NCI-H82 treated with DMSO at 0.1 percent for 48 hours (cell line): ENCODE results near the gene RHOF.
A peak's percentile ranks its signal among the peaks of the same experiment; 100 is the strongest.
"Not testable (repeated sequence)": the region's sequence is repeated elsewhere in the genome, so short reads cannot be mapped to it uniquely, and the experiment has no call there.

Experiments
- DNase-seq: peaks from one replicate; lab custom pipeline; 2025; ENCODE audit not compliant: unreplicated experiment; lab: John Stamatoyannopoulos, UW

Gene RHOF

DNA sequence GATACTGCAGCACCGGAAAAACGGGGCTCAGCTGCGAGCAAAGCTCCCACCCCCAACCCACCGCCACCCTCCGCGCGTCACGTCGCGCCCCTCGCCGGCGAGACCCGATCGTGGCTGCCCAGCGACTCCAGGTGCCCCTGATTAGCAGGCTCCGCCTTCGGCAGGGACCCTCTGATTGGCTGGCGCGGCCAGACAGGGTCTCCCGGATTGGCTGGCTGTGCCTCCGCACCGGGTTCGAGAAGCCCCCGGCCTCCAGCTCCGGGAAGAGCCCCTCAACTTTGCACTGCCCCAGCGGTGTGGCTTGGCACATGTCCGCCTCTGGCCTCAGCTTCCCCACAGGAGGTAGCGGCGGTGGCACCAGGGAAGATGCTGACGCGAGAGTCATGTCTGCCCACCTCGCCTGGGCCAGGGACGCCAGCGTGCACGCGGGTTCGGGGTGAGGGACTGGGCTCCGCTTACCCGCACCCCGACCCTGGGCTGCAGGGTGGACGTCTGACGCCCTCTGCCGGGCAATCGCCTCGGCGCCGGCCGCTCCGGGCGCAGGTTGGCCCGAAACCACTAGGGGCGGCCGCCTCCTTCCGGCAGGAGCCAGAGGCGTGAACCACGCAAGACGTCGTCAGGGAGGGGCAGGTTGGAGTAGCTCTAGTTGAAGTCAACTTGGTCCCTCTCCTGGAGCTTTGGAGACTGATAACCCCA is 498 bp upstream of the RHOF start:
- peak; percentile 69 for DNase-seq

- DNase-seq = no peak
These were observed 665 bp downstream of the RHOF start for GRCh38 chr12:121792607-121793439.

GRCh38 chr12:121791671-121792551 is 1.6 kb downstream of the RHOF start:
- DNase-seq = no peak

DNA sequence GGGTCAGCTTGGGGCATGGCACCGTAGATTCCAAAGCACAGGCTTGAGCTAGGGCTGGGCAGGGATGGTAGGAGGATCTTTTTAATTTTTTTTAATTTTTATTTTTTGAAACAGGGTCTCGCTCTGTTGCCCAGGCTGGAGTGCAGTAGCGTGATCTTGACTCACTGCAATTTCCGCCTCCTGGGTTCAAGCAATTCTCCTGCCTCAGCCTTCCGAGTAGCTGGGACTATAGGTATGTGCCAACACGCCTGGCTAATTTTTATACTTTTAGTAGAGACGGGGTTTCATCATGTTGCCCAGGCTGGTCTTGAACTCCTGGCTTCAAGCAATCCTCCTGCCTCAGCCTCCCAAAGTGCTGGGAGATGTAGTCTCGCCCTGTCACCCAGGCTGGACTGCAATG is 2.7 kb downstream of the RHOF start:
- DNase-seq = not testable (repeated sequence)

DNA sequence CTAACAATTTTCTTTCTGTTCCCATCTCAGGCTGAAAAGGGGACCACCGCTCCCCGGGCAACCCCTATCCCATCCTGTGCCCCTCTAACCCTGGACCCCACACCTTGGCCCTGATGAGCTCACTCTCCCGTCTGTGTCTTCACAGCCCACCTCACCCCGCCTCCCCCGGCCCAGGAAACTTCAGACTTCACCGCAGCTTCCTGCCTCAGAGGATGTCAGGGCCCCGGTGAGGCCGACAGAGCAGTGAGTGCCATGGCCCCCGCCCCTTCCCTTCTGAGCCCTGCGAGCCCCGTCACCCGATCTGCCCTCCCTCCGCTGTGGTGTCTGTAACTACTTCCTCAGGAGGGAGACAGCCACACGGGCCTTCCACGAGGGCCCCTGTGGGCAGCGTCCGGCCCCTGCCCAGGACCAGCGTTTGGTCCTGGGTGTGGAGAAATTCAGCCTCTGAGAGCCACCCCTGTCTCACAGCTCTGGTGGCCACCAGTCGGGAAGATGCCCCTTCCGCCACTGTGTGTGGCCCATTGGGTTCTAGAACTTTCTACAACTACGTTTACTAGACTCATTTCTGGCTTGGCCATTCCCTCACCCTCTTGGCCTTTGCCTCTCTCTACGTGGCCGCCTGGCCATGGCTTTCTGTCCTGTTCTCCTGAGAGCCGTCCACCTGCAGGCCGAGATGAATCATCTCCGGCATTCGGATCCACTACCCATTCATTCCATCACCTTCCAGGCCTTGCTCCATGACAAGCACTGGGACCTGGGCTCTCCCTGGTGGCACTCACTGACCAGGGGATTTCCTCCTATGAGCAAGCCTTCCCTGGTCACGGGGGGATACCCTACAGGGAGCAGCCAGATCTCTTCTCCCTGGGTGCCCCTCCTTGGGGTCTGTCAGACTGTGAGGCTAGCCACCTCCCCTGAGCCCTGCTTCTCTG is 3.4 kb downstream of the RHOF start:
- DNase-seq = no peak

DNA sequence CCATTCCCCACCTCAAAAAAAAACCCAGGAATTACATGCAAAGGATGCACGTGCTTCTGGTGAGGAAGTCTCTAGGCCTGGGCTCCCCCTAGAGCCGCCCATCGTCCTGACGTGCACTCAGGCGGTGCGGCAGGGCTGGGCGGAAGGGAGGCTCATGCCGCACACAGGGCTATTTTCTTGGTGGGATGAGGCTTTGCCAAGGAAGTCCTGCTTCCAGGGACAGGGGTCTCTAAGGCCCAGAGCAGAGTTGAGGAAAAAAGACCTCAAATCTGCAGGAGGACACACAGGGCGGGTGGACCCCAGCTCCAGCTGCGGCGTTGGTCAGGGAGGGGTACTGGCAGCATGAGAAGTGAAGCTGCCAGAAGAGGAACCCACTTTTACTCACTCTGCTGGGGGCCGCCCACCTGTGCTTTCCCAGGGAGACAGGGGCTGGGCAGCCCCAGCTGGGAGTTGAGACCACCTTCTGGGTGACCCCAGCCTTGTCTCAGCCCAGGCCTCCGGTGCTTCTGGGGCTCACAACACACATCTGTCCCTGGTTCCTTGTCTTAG is 4.2 kb downstream of the RHOF start:
- DNase-seq = no peak

DNA sequence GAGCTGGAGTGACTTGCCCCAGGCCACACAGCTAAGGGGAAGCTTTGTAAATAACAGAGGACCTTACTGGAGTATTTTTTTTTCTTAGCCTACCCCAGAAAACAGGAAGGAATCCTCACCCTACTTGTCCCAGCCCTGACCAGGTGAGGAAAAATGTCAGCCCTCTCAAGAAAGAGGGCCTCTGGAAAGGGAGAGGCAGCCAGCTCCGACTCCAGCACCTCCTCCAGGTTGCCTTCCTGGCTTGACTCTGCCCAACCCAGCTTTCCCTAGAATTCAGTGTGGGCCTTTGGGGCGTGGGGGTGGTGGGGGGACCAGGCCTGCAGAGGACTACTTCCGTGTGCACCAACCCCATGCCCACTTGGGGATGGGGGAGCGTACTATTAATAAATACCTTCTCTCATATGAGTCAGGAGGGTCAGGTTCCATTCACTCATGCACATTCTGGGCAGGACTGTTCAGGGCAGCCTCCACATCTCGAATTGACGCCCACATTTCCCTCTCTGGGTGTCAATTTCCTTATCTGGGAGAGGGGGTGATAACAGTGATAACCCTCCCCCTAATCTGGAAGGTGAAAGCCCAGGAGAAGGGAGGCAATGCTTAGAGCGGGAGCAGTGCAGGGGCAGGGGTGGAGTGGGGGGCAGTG is 5.2 kb downstream of the RHOF start:
- no peak for DNase-seq

GRCh38 chr12:121787063-121788025 is 6.1 kb downstream of the RHOF start:
- DNase-seq = no peak

DNA sequence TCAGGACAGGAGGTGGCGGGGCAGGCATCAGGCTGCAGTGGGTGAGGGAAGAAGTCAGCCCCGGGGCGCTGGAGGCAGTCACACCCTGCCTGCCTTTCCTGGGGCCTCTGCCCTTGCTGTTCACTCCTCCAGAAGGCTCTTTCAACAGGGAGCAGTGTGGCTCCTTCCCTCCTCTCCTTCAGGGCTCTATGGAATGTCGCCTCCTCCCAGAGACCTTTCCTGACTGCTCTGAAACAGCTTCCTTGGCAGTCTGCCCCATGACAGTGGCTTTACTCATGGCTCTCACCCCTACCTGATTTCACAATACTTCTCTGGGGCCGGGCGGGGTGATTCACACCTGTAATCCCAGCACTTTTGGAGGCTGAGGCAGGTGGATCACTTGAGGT is 7.1 kb downstream of the RHOF start:
- DNase-seq = no peak

DNA sequence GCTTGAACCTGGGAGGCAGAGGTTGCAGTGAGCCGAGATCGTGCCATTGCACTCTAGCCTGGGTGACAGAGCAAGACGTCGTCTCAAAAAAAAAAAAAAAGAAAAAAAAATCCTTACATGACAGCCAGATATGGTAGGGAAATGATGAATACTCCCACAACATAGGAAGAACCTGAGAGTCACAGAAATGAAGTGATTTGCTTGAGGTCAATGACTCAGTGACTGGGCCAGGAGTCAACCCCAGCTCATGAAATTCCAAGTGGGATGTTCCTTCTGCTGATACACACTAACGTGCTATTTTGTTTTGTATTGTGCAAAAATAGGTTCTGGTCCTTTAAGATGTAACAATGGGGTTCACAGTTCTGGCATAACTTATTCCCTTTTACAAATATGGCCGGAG is 9.0 kb downstream of the RHOF start:
- no peak for DNase-seq

GRCh38 chr12:121783766-121784165 is 9.7 kb downstream of the RHOF start:
- no peak for DNase-seq

- DNase-seq = peak; percentile 64
These were observed 11.2 kb downstream of the RHOF start for GRCh38 chr12:121781998-121782979.

GRCh38 chr12:121781484-121781997 is 11.9 kb downstream of the RHOF start:
- peak; percentile 64 for DNase-seq

GRCh38 chr12:121780429-121780828 is 13.1 kb downstream of the RHOF start:
- DNase-seq = no peak

DNA sequence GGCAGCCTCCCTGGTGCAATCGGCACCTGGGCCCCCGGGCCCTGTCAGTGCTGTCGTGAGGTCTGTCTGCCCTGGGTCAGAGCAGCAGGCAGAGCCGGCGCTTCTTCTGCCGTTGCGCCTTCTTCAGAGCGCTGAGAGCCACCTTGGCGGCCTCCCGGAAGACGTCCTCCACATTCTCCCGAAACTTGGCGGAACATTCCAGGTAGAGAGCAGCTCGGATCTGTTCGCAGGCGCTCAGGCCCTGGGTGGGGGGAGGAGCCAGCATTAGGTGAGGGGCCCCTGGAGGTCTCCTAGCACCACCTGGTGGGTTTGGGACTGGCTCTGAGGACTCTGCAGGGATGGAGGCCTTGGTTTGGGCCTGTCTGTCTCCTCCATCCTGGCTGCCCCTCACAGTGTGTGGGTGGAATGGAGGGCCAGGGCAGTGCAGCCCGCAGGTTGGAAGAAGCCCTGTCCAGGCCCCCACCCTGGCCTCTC is 14.0 kb downstream of the RHOF start:
- DNase-seq = no peak

GRCh38 chr12:121778567-121779421 is 14.7 kb downstream of the RHOF start:
- no peak for DNase-seq
